GM12878 (cell line): ENCODE data around the gene OLFML2B. TPM values are rescaled to one million over a fixed set of nuclear protein-coding genes. Genes with fewer than 3 reads are reported as not detected.

Experiments used
- ATAC-seq: fragments of 200-7000 bp; cut with Tn5 transposase; 3 replicates; pipeline ENCODE4 v1.9.1; 2020; ENCODE audit warnings: mild to moderate bottlenecking, moderate library complexity
- BruUV-seq: library from RNA; stranded (reverse); fragments of 400-500 nt; replicated peaks from 2 replicates; lab custom pipeline; 2021; lab: Mats Ljungman, UMichigan
- CTCF ChIA-PET: fragments of 300-600 bp; sonication (Branson Sonifier 250); formaldehyde crosslinking; extraction: SDS; loops from one replicate; lab custom pipeline; 2021; ENCODE audit warnings: inconsistent platforms; lab: Yijun Ruan, JAX
- POLR2A ChIA-PET: fragments of 350-600 bp; formaldehyde crosslinking; extraction: SDS; loops from one replicate; lab custom pipeline; 2021; ENCODE audit warnings: inconsistent platforms; lab: Charles Lee
- RAD21 ChIA-PET: fragments of 300-600 bp; sonication (Branson Sonifier 250); formaldehyde crosslinking; loops from one replicate; lab custom pipeline; 2023; ENCODE audit warnings: antibody characterized with exemption; ENCODE audit not compliant: unreplicated experiment; lab: Charles Lee
- SMC1A ChIA-PET: fragments of 300-600 bp; sonication (Branson Sonifier 250); formaldehyde crosslinking; loops from one replicate; lab custom pipeline; 2023; ENCODE audit not compliant: unreplicated experiment, uncharacterized antibody; lab: Charles Lee
- DNase-seq: peaks from one replicate; pipeline ENCODE4 v3.0.0-alpha.2; 2011; ENCODE audit warnings: low read depth, low spot score
- FAIRE-seq: peaks from 3 replicates; lab custom pipeline; 2011; peaks lifted over from hg19 to GRCh38; lab: Jason Lieb, UNC
- H2AFZ ChIP-seq: 2 replicates; pipeline ENCODE4 v1.6.0; 2011; ENCODE audit warnings: low read depth, low read length, control low read depth; ENCODE audit not compliant: control insufficient read depth
- H3K27ac ChIP-seq: 2 replicates; pipeline ENCODE4 v1.5.1; 2011; ENCODE audit warnings: control low read depth; ENCODE audit not compliant: control insufficient read depth, insufficient read depth
- H3K27me3 ChIP-seq, 2 experiments: replicated peaks in 1 of 2; 2 replicates each; pipeline versions ENCODE4 v1.6.0 to v1.6.1; 2011; ENCODE audit warnings: low read length in 1 of 2; ENCODE audit not compliant: control insufficient read depth in 2 of 2, insufficient read depth in 2 of 2
- H3K36me3 ChIP-seq, 2 experiments: 2 replicates each; pipeline ENCODE4 v1.5.1; 2011; ENCODE audit warnings: low read length in 1 of 2; ENCODE audit not compliant: control insufficient read depth in 2 of 2, insufficient read depth in 2 of 2
- H3K4me1 ChIP-seq: 2 replicates; pipeline ENCODE4 v1.6.1; 2011; ENCODE audit warnings: mild to moderate bottlenecking, low read length, moderate library complexity, mixed read lengths; ENCODE audit not compliant: control insufficient read depth, insufficient read depth
- H3K4me2 ChIP-seq: 2 replicates; pipeline ENCODE4 v1.6.0; 2011; ENCODE audit warnings: control low read depth; ENCODE audit not compliant: control insufficient read depth, insufficient read depth
- H3K4me3 ChIP-seq: fragments of 200-600 bp; sonication (generic); 2 replicates; pipeline ENCODE4 v1.5.1; 2016
- H3K79me2 ChIP-seq: 2 replicates; pipeline ENCODE4 v1.6.0; 2011; ENCODE audit warnings: low read length; ENCODE audit not compliant: control insufficient read depth, insufficient read depth
- H3K9ac ChIP-seq: 2 replicates; pipeline ENCODE4 v1.8.0; 2011; ENCODE audit warnings: low read length, control low read depth, mixed read lengths; ENCODE audit not compliant: control insufficient read depth, insufficient read depth
- H3K9me3 ChIP-seq: replicated peaks from 3 replicates; pipeline ENCODE4 v1.5.1; 2011; ENCODE audit warnings: mild to moderate bottlenecking, low read length; ENCODE audit not compliant: control insufficient read depth, insufficient read depth
- H4K20me1 ChIP-seq: 2 replicates; pipeline ENCODE4 v1.6.0; 2011; ENCODE audit not compliant: control insufficient read depth, insufficient read depth
- BRCA1 ChIP-seq: IDR thresholded peaks from 2 replicates; pipeline ENCODE4 v1.6.1; 2011; ENCODE audit warnings: low read depth, low read length, improper control_type of control experiment
- CEBPB ChIP-seq, 2 experiments: fragments of 150-350 bp in 1 of 2; IDR thresholded peaks; 2 replicates each; pipeline ENCODE4 v1.6.1; 2012 to 2014; ENCODE audit warnings: low read depth in 2 of 2, low read length in 2 of 2, borderline replicate concordance in 1 of 2, inconsistent platforms in 1 of 2
- CREM ChIP-seq: IDR thresholded peaks from 2 replicates; pipeline ENCODE4 v1.6.1; 2014; ENCODE audit warnings: antibody characterized with exemption, low read depth
- E4F1 ChIP-seq: fragments of 450-650 bp; IDR thresholded peaks from 2 replicates; pipeline ENCODE4 v1.6.1; 2018; ENCODE audit warnings: borderline replicate concordance, mild to moderate bottlenecking; ENCODE audit not compliant: partially characterized antibody
- IRF4 ChIP-seq: IDR thresholded peaks from 2 replicates; pipeline ENCODE4 v1.6.1; 2011; ENCODE audit warnings: low read depth, low read length
- LARP7 ChIP-seq: fragments of 450-650 bp; IDR thresholded peaks from 2 replicates; pipeline ENCODE4 v1.6.1; 2017; ENCODE audit warnings: mild to moderate bottlenecking
- NFIC ChIP-seq: IDR thresholded peaks from 2 replicates; pipeline ENCODE4 v1.6.1; 2012; ENCODE audit warnings: low read depth, mild to moderate bottlenecking, inconsistent platforms, low read length, moderate library complexity
- SUPT20H ChIP-seq: IDR thresholded peaks from 2 replicates; pipeline ENCODE4 v1.6.1; 2011; ENCODE audit warnings: low read depth, mild to moderate bottlenecking, low read length, moderate library complexity, borderline replicate concordance; ENCODE audit not compliant: control insufficient read depth
- YY1 ChIP-seq: IDR thresholded peaks from 2 replicates; pipeline ENCODE4 v1.6.1; 2011; ENCODE audit warnings: low read depth, mild to moderate bottlenecking, low read length
- WGBS: methylation state at CpG from one replicate; pipeline ENCODE4 v1.1.6; 2016; ENCODE audit warnings: low lambda C conversion rate; ENCODE audit not compliant: insufficient replicate concordance, insufficient coverage; ENCODE audit errors: missing lambda C conversion rate; 5-methylcytosine and 5-hydroxymethylcytosine counted together
- in situ Hi-C: fragments of 300-500 bp; cut with MboI; formaldehyde crosslinking; loops from 9 replicates; pipeline ENCODE4 v1.14.3; 2018; ENCODE audit warnings: mixed read lengths
- intact Hi-C: fragments of 100-400 bp; cut with micrococcal nuclease; formaldehyde crosslinking; loops from one replicate; pipeline ENCODE4 v1.14.2; 2022; ENCODE audit not compliant: unreplicated experiment
- polyA plus RNA-seq, 11 experiments: library from polyadenylated mRNA; depleted of rRNA in 4 of 11; unstranded in 6 of 11; stranded (reverse) in 5 of 11; fragments of >200 nt; fragmentation: Nextera tagmentation in 4 of 11; fragmentation: Illumina TruSeq in 1 of 11; extraction: Ambion mirVana in 4 of 11; extraction: Trizol in 1 of 11; gene quantifications; 1 replicate in 1 of 11; 2 replicates in 10 of 11; pipeline versions ENCODE4 v1.2.1 to v1.2.3, GENCODE V29; 2011 to 2016; ENCODE audit warnings: inconsistent platforms in 2 of 11, missing spikeins in 2 of 11, low read depth in 1 of 11
- total RNA-seq, 4 experiments: library from RNA; depleted of rRNA in 3 of 4; stranded (reverse); fragments of >200 nt in 3 of 4; fragmentation: Illumina TruSeq in 1 of 4; extraction: Trizol in 1 of 4; gene quantifications; 2 replicates each; pipeline versions ENCODE4 v1.2.1 to v1.2.3, GENCODE V29; 2013 to 2021
- TF ChIP-seq, protein P1 (sequence below): fragments of 450-650 bp; IDR thresholded peaks from 2 replicates; pipeline ENCODE4 v1.6.1; 2014; ENCODE audit warnings: mild to moderate bottlenecking

OLFML2B gene
- total and polyA plus RNA-seq, 10 of the 15 experiments (the other 5 are each of a cell fraction or from before 2014, with no cell fraction given) = not detected

DNA sequence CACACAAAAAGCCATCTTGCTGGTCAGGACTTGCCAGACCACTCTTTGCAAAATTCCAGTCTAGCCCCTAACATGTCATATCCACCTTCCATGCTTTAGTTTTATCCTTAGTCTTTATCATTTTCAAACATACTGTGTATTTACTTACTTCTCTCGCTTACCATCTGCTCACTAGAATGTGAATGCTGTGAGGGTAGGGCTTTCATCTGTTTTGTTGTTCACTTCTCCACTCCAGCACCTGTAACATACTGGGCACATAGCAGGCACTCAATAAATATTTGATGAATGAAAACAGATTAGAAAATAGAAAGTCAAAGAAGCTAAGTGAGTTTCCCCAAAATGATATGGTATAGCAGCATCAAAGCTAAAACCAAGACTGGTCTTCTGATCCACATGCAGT lies 79.9 kb downstream of the OLFML2B start (continued):
- TF ChIP-seq NFIC (no peak), LARP7 (no peak)

GRCh38 chr1:161941726-161942436 lies 81.8 kb downstream of the OLFML2B start:
- ATAC-seq = no peak
- POLR2A ChIA-PET = no interaction called here
- Histone ChIP-seq H3K27me3 (no peaks in the 10 kb centered on the region), H3K79me2 (no peaks in the 10 kb centered on the region), H3K36me3 (peaks cover 0 to 5% of the 10 kb centered on the region in 2 experiments; a peak in 3 of 4 replicates), H3K4me1 (no peaks in the 10 kb centered on the region), H3K9ac (no peak overlapping the region), H3K4me2 (no peak overlapping the region), H2AFZ (no peak overlapping the region), H3K9me3 (no peaks in the 10 kb centered on the region), H3K4me3 (no peak overlapping the region), H3K27ac (no peak overlapping the region), H4K20me1 (no peaks in the 10 kb centered on the region)
- CTCF ChIA-PET = no interaction called here
- 96% methylated on average over 8 of the region's 8 CpGs for WGBS
- RAD21 ChIA-PET = no interaction called here
- in situ Hi-C loops (no loop called here), intact Hi-C loops (no loop called here)
- no TSS peak for BruUV-seq
- no peak for FAIRE-seq
- SMC1A ChIA-PET = interaction anchor here (1.0 kb wide), 1 partner anchor 27 kb away, joined by 5 read pairs; no protein-coding TSS in a partner anchor
- DNase-seq = no peak
- TF ChIP-seq E4F1 (no peak), YY1 (no peak), CEBPB (IDR thresholded peaks at IDR 0.05; ENCODE audit: borderline replicate concordance in 1 of 2, low read depth in 2 of 2, low read length in 2 of 2) (no peak), IRF4 (no peak), CREM (no peak), BRCA1 (no peak), SUPT20H (no peak)
- TF ChIP-seq, protein P1, sequence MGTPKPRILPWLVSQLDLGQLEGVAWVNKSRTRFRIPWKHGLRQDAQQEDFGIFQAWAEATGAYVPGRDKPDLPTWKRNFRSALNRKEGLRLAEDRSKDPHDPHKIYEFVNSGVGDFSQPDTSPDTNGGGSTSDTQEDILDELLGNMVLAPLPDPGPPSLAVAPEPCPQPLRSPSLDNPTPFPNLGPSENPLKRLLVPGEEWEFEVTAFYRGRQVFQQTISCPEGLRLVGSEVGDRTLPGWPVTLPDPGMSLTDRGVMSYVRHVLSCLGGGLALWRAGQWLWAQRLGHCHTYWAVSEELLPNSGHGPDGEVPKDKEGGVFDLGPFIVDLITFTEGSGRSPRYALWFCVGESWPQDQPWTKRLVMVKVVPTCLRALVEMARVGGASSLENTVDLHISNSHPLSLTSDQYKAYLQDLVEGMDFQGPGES = no peak
- TF ChIP-seq, all 136 proteins: peak for 0
